ENCODE results near the gene ARID1B. TPM values are rescaled to one million over a fixed set of nuclear protein-coding genes. Genes with fewer than 3 reads are reported as not detected.

ARID1B gene
- polyA plus RNA-seq, 1 donor = 48.5 TPM

DNA sequence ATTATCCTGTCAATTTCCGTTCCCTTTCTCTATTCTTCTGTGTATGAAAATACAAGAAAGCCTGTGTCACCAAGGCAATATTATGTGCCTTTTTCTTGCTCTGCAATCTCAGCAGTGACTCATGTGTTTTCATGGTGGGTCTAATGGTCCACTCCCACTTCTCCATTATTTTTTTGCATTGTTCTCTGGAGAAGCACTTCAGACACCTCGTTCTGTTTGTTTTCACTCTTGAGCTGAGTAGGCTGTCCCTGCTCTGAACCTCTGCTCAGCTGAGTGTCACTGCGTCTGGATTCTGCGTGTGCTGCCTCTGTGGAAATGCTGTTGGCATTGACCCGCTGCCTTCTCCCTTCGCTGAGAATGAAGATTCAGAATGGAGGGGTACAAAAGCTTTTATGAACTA lies 315.6 kb downstream of the ARID1B start:
- 90% methylated on average over 2 of the region's 6 CpGs for WGBS (ENCODE audit: insufficient coverage, low lambda C conversion rate)
- H3K27ac ChIP-seq (ENCODE audit: low read length) = no peak overlapping the region

DNA sequence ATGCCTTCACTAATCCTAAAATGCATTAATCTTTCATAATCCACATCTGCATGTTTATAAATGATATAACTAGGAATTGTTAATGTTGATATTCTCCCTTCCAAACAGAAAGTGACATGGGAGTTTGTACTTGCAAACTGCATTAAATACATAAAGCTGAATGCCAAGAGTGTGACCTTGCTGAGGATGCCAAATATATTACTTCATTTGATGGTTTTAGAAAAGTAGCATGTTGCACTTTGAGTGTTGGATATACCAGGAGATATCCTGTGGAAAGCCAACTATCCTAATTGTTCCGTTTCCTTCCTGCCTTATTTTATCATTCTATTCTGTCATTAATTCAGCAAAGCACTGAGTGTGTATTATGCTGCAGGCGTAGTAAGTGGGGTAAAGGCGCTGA lies 316.4 kb downstream of the ARID1B start:
- peaks cover 11% of the 10 kb centered on the region for H3K36me3 ChIP-seq (ENCODE audit: control insufficient read depth, insufficient read depth, low read length)
- no peaks in the 10 kb centered on the region for H3K9me3 ChIP-seq (ENCODE audit: control insufficient read depth, low read depth, low read length)
- whole genome bisulfite sequencing (ENCODE audit: insufficient coverage, low lambda C conversion rate) = no CpG with 5 or more reads among the region's 3 CpGs
- no peaks in the 10 kb centered on the region for H3K27me3 ChIP-seq (ENCODE audit: control insufficient read depth, insufficient read depth, low read length)
- no peak for DNase-seq
- H3K4me3 ChIP-seq (ENCODE audit: low read length) = no peak overlapping the region
- peaks cover 20% of the 10 kb centered on the region for H3K4me1 ChIP-seq (ENCODE audit: control insufficient read depth, insufficient read depth, low read length)
- H3K27ac ChIP-seq (ENCODE audit: low read length) = no peak overlapping the region

More for the DNA sequence above, 315.6 kb downstream of the ARID1B start:
- Histone ChIP-seq H3K9me3 (ENCODE audit: control insufficient read depth, low read depth, low read length) (no peaks in the 10 kb centered on the region), H3K4me3 (ENCODE audit: low read length) (no peak overlapping the region), H3K27me3 (ENCODE audit: control insufficient read depth, insufficient read depth, low read length) (no peaks in the 10 kb centered on the region), H3K4me1 (ENCODE audit: control insufficient read depth, insufficient read depth, low read length) (peaks cover 16% of the 10 kb centered on the region), H3K36me3 (ENCODE audit: control insufficient read depth, insufficient read depth, low read length) (peaks cover 14% of the 10 kb centered on the region)
- DNase-seq = no peak

DNA sequence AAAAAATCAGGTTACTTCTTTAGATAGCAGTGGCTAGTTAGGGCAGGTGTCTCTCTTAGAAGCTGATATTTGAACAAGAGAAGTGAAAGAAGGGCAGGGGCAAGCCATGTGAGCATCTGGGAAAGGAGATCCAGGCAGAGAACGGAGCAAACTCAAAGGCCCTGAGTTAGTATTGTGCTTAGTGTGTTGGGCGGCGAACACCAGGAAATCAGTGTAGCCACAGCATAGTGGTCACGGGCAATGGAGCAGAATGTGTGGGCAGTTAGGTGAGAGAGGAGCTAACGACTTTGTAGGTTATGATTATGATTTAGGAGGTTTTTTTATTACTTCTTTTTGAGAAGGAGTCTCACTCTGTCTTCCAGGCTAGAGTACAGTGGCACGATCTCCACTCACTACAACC lies 316.9 kb downstream of the ARID1B start:
- Histone ChIP-seq H3K4me1 (ENCODE audit: control insufficient read depth, insufficient read depth, low read length) (peaks cover 20% of the 10 kb centered on the region), H3K4me3 (ENCODE audit: low read length) (no peak overlapping the region), H3K36me3 (ENCODE audit: control insufficient read depth, insufficient read depth, low read length) (peaks cover 11% of the 10 kb centered on the region), H3K27ac (ENCODE audit: low read length) (no peak overlapping the region), H3K27me3 (ENCODE audit: control insufficient read depth, insufficient read depth, low read length) (no peaks in the 10 kb centered on the region), H3K9me3 (ENCODE audit: control insufficient read depth, low read depth, low read length) (no peaks in the 10 kb centered on the region)
- 100% methylated on average over 1 of the region's 6 CpGs for WGBS (ENCODE audit: insufficient coverage, low lambda C conversion rate)
- DNase-seq = no peak

DNA sequence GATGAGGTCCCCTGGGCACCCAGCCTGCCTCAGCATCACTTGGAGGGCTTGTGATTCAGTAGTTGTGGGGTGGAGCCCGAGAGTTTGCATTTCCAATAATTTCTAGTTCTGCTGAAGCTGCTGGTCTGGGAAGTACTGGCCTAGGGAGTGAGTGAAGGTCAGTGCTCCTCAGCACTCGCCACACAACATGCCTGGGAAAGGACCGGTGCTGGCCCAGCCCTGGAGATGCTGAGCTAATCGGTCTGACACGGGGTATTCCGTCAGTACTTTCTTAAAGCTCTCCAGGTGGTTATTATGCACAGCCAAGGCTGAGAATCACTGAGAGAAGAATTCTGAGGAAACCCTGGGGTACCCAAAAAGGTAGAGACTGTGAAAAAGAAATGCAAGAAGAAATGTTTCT lies 317.9 kb downstream of the ARID1B start:
- Histone ChIP-seq H3K9me3 (ENCODE audit: control insufficient read depth, low read depth, low read length) (no peaks in the 10 kb centered on the region), H3K27me3 (ENCODE audit: control insufficient read depth, insufficient read depth, low read length) (no peaks in the 10 kb centered on the region), H3K36me3 (ENCODE audit: control insufficient read depth, insufficient read depth, low read length) (peaks cover 8% of the 10 kb centered on the region), H3K27ac (ENCODE audit: low read length) (no peak overlapping the region), H3K4me3 (ENCODE audit: low read length) (no peak overlapping the region), H3K4me1 (ENCODE audit: control insufficient read depth, insufficient read depth, low read length) (peaks cover 20% of the 10 kb centered on the region)
- WGBS (ENCODE audit: insufficient coverage, low lambda C conversion rate) = no CpG with 5 or more reads among the region's 6 CpGs
- no peak for DNase-seq

DNA sequence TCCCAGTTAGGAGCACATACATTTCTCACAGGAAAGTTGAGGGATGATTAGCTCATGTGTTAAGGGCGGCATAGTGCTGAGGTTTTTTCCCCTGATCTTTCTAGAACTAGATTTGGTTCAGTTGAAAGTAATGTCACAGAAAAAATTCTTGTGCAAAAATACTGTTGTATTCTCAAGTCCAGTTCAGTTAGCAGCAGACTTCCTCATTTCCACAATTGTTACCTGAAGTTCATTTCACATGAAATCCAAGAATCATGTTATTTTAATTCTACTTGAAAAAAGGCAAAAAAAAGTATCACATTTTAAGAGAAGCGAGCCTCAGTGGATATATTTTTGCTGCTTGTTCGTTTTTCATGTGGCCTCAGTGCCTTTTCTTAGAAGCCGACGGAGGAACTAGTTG lies 318.4 kb downstream of the ARID1B start:
- peaks cover 20% of the 10 kb centered on the region for H3K4me1 ChIP-seq (ENCODE audit: control insufficient read depth, insufficient read depth, low read length)
- DNase-seq = no peak
- WGBS (ENCODE audit: insufficient coverage, low lambda C conversion rate) = 100% methylated on average over 1 of the region's 5 CpGs
- H3K36me3 ChIP-seq (ENCODE audit: control insufficient read depth, insufficient read depth, low read length) = peaks cover 9% of the 10 kb centered on the region
- H3K27me3 ChIP-seq (ENCODE audit: control insufficient read depth, insufficient read depth, low read length) = no peaks in the 10 kb centered on the region
- no peak overlapping the region for H3K27ac ChIP-seq (ENCODE audit: low read length)
- no peaks in the 10 kb centered on the region for H3K9me3 ChIP-seq (ENCODE audit: control insufficient read depth, low read depth, low read length)
- H3K4me3 ChIP-seq (ENCODE audit: low read length) = no peak overlapping the region

DNA sequence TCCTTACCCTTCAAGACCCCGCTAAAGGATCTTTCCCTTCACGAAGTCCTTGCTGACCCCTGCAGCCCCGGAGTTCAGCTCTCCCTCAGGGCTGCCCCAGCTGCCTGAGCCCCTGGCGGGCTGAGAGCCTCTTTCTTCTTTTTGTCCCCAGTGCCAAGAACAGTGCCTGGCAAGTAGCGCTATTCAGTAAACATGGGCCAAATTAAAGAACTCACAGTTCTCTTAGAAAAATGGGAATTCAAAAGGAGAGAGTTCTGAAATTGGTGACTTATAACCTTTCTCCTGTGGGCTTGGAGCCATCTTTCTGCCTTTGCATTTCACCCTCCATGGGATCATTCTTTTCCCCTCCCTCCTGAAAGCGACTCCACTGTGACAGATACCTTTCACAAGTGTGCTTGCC lies 318.9 kb downstream of the ARID1B start:
- Histone ChIP-seq H3K27me3 (ENCODE audit: control insufficient read depth, insufficient read depth, low read length) (no peaks in the 10 kb centered on the region), H3K4me3 (ENCODE audit: low read length) (no peak overlapping the region), H3K27ac (ENCODE audit: low read length) (peak overlapping the region; percentile 30), H3K4me1 (ENCODE audit: control insufficient read depth, insufficient read depth, low read length) (peaks cover 20% of the 10 kb centered on the region), H3K9me3 (ENCODE audit: control insufficient read depth, low read depth, low read length) (no peaks in the 10 kb centered on the region), H3K36me3 (ENCODE audit: control insufficient read depth, insufficient read depth, low read length) (peaks cover 6% of the 10 kb centered on the region)
- WGBS (ENCODE audit: insufficient coverage, low lambda C conversion rate) = no CpG with 5 or more reads among the region's 6 CpGs
- no peak for DNase-seq

DNA sequence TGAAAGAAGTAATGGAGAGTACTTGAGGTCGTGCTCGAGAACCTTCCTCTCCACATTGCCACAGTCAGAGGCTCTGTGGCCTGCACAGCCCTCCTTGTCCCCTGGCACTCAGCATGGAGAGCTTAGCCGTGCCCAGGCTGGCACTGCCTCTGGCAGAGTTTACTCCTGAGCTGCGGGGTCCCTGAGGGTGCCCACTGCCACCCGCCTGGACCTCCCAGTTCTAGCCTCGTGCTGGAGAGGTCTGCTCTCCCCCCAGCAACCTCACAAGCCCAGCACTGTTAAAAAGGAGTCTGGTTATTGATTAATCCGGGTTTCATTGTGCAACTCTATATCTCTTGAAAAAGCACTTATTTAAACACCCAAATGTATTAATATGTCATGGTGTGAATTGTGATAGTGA lies 319.3 kb downstream of the ARID1B start:
- Histone ChIP-seq H3K27ac (ENCODE audit: low read length) (peak overlapping the region; percentile 30), H3K4me1 (ENCODE audit: control insufficient read depth, insufficient read depth, low read length) (peaks cover 20% of the 10 kb centered on the region), H3K9me3 (ENCODE audit: control insufficient read depth, low read depth, low read length) (no peaks in the 10 kb centered on the region), H3K36me3 (ENCODE audit: control insufficient read depth, insufficient read depth, low read length) (peaks cover 5% of the 10 kb centered on the region), H3K27me3 (ENCODE audit: control insufficient read depth, insufficient read depth, low read length) (no peaks in the 10 kb centered on the region), H3K4me3 (ENCODE audit: low read length) (no peak overlapping the region)
- WGBS (ENCODE audit: insufficient coverage, low lambda C conversion rate) = no CpG with 5 or more reads among the region's 7 CpGs
- peak; percentile 43 to 79 for DNase-seq

DNA sequence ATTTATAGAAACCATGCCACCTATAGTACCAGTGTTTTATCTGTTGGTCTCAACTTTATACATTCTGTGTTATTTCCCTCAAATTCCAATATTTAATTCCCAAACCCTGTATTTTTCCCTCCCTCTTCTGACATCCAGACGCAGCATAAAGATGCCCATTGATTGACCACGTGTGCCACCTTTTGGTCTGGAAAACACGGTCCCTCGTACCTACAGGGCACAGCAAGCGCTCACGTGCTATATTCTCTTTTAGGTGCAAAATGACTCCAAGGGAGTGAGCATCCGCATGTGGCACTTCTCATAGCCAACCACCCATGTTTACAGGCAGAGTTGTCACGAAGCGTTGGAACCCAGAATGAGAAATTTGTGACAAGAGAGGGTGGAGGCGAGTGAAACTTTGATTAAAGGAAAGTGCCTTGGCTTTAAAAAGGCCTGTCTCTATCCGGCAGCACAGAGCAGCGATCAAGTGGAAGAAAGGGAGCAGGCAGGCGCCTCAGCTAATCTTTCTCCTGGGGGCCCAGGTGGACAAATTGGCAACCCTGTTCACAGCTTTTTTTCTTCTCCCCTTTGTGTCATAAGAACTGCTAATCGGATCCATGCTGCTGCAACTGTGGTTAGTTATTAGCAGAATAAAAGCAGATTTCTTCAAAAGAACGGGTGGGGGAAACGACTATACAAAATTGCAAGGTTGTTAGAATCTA lies 320.2 kb downstream of the ARID1B start:
- no peaks in the 10 kb centered on the region for H3K9me3 ChIP-seq (ENCODE audit: control insufficient read depth, low read depth, low read length)
- peaks cover 20% of the 10 kb centered on the region for H3K4me1 ChIP-seq (ENCODE audit: control insufficient read depth, insufficient read depth, low read length)
- no peak overlapping the region for H3K4me3 ChIP-seq (ENCODE audit: low read length)
- H3K36me3 ChIP-seq (ENCODE audit: control insufficient read depth, insufficient read depth, low read length) = peaks cover 5% of the 10 kb centered on the region
- no peak for DNase-seq
- H3K27ac ChIP-seq (ENCODE audit: low read length) = no peak overlapping the region
- 20% methylated on average over 1 of the region's 16 CpGs for WGBS (ENCODE audit: insufficient coverage, low lambda C conversion rate)
- no peaks in the 10 kb centered on the region for H3K27me3 ChIP-seq (ENCODE audit: control insufficient read depth, insufficient read depth, low read length)

DNA sequence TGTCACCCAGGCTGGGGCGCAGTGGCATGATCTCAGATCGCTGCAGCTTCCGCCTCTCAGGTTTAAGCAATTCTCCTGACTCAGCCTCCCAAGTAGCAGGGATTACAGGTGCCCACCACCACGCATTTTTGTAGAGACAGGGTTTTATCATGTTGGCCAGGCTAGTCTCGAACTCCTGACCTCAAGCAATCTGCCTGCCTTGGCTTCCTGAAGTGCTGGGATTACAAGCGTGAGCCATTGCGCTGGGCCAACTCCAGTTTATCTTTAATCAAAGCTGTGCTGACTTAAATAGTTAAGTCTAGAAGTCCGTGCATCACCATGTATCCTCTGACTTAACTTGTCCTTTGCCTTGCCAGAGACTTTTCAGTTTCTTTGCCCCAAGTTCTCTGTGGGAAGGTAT lies 321.8 kb downstream of the ARID1B start:
- H3K9me3 ChIP-seq (ENCODE audit: control insufficient read depth, low read depth, low read length) = no peaks in the 10 kb centered on the region
- no peak overlapping the region for H3K27ac ChIP-seq (ENCODE audit: low read length)
- no peak overlapping the region for H3K4me3 ChIP-seq (ENCODE audit: low read length)
- WGBS (ENCODE audit: insufficient coverage, low lambda C conversion rate) = 100% methylated on average over 2 of the region's 8 CpGs
- no peak for DNase-seq
- peaks cover 20% of the 10 kb centered on the region for H3K4me1 ChIP-seq (ENCODE audit: control insufficient read depth, insufficient read depth, low read length)
- peaks cover 5% of the 10 kb centered on the region for H3K36me3 ChIP-seq (ENCODE audit: control insufficient read depth, insufficient read depth, low read length)
- no peaks in the 10 kb centered on the region for H3K27me3 ChIP-seq (ENCODE audit: control insufficient read depth, insufficient read depth, low read length)

DNA sequence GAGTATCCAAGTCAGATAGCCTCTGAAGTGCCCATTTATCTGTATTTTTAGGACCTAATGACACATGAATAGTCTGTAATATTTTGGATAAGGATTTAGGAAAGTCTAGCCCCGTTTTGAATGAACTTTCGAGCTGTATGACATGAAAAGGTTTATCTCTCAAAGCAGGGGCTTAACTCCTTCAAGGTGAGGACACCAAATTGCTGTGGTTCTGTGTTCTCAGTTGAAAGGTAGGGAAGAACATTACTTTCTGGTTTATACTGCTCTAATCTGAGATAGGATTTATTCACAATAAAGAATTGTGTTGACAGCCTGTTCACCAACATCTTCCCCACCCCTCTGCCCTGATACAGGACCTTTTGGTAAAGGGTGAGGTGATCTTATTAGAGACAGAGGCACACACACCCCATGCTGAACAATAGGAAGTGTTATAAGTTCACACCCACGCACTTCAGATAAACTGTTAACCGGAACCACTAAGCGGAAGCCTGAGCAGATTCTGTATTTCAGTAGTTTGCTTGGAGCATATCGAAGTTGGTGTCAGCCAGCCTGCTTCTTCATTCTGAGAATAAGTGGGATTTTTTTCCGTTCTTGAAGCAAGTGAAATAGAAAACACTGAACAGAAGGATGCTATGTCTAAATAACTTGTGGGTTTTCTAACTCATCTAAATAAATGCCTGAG lies 322.9 kb downstream of the ARID1B start:
- no peak for DNase-seq
- 91% methylated on average over 4 of the region's 7 CpGs for WGBS (ENCODE audit: insufficient coverage, low lambda C conversion rate)
- Histone ChIP-seq H3K4me3 (ENCODE audit: low read length) (no peak overlapping the region), H3K9me3 (ENCODE audit: control insufficient read depth, low read depth, low read length) (no peaks in the 10 kb centered on the region), H3K27ac (ENCODE audit: low read length) (no peak overlapping the region), H3K27me3 (ENCODE audit: control insufficient read depth, insufficient read depth, low read length) (no peaks in the 10 kb centered on the region), H3K4me1 (ENCODE audit: control insufficient read depth, insufficient read depth, low read length) (peaks cover 20% of the 10 kb centered on the region), H3K36me3 (ENCODE audit: control insufficient read depth, insufficient read depth, low read length) (peaks cover 5% of the 10 kb centered on the region)

DNA sequence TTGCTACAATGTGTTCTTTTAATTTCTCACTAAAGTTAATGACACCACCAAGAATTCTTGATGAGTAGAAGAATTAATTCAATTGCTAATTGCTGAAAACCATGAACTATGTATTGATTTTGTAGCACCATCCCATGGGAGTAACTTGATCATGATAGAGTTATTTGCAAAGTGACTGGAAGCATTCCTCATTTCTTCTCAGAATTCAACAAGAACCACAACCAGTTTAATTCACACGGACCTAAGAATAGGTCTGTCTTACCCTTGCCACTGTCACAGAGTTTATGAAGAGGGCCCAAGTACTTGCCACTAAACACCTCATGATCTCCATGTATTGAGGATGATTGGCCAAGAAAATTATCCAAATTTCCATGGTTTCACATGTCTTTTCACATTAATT lies 324.0 kb downstream of the ARID1B start:
- Histone ChIP-seq H3K27me3 (ENCODE audit: control insufficient read depth, insufficient read depth, low read length) (no peaks in the 10 kb centered on the region), H3K4me1 (ENCODE audit: control insufficient read depth, insufficient read depth, low read length) (peaks cover 17% of the 10 kb centered on the region), H3K27ac (ENCODE audit: low read length) (no peak overlapping the region), H3K4me3 (ENCODE audit: low read length) (no peak overlapping the region), H3K9me3 (ENCODE audit: control insufficient read depth, low read depth, low read length) (no peaks in the 10 kb centered on the region), H3K36me3 (ENCODE audit: control insufficient read depth, insufficient read depth, low read length) (peaks cover 5% of the 10 kb centered on the region)
- WGBS (ENCODE audit: insufficient coverage, low lambda C conversion rate) = no CpG with 5 or more reads among the region's 1 CpG
- no peak for DNase-seq
